Body of pancreas (tissue), 4 donors: Measurements from ENCODE around the gene SPATA18.

ENCODE experiments used
- CTCF ChIP-seq, 7 experiments: fragments of 450-650 bp in 4 of 7; fragments of 200-600 bp in 3 of 7; sonication (generic) in 3 of 7; IDR thresholded peaks; one replicate each; pipeline ENCODE4 v1.5.1; 2016 to 2019; ENCODE audit warnings: antibody characterized with exemption in 7 of 7
- POLR2A ChIP-seq, 3 donors: fragments of 450-650 bp; IDR thresholded peaks; one replicate each; pipeline ENCODE4 v1.6.1; 2016; ENCODE audit warnings: antibody characterized with exemption in 3 of 3, mild to moderate bottlenecking in 2 of 3

- TF ChIP-seq POLR2A (IDR thresholded peaks at IDR 0.05) (no peak), CTCF (IDR thresholded peaks at IDR 0.05) (no peak)
Measured at GRCh38 chr4:52057196-52057595, 6.1 kb downstream of the SPATA18 start.
